OCI-LY1 (cell line): ENCODE results near the gene SOX5.

ENCODE experiments used
- CTCF ChIP-seq: fragments of 200-600 bp; sonication (generic), shearing (Covaris generic); IDR thresholded peaks from 2 replicates; pipeline ENCODE4 v1.5.1; 2017; ENCODE audit warnings: mild to moderate bottlenecking, antibody characterized with exemption, low read length, moderate library complexity, mixed read lengths
- EZH2 ChIP-seq: fragments of 200-600 bp; sonication (generic), shearing (Covaris generic); IDR thresholded peaks from 2 replicates; pipeline ENCODE4 v1.8.0; 2017; ENCODE audit warnings: borderline replicate concordance, mixed run types, mild to moderate bottlenecking, antibody characterized with exemption, low read length, moderate library complexity, mixed read lengths

- TF ChIP-seq CTCF (no peak), EZH2 (no peak)
Observed at GRCh38 chr12:23827353-23827752, 122.1 kb downstream of the SOX5 start.
